IMR-90 (cell line): ENCODE results near the gene FHL5. TPM values are rescaled to one million over a fixed set of nuclear protein-coding genes. Genes with fewer than 3 reads are reported as not detected.

Experiments used
- ATAC-seq: fragments of 200-7000 bp; cut with Tn5 transposase; 2 replicates; pipeline ENCODE4 v1.9.1; 2020; ENCODE audit warnings: low read depth, mild to moderate bottlenecking, moderate library complexity
- BruUV-seq: library from RNA; stranded (reverse); fragments of 400-500 nt; replicated peaks from 2 replicates; lab custom pipeline; 2021; lab: Mats Ljungman, UMichigan
- CTCF ChIA-PET: fragments of 300-600 bp; formaldehyde crosslinking; extraction: SDS; loops from one replicate; lab custom pipeline; 2021; ENCODE audit warnings: antibody characterized with exemption; lab: Yijun Ruan, JAX
- POLR2A ChIA-PET: fragments of 300-600 bp; sonication (Branson Sonifier 250); formaldehyde crosslinking; loops from one replicate; lab custom pipeline; 2022; ENCODE audit warnings: antibody characterized with exemption; ENCODE audit not compliant: unreplicated experiment; lab: Charles Lee
- DNase-seq: peaks from one replicate; pipeline ENCODE4 v3.0.0; 2013
- H2AFZ ChIP-seq: replicated peaks from 2 replicates; pipeline ENCODE3; 2013; ENCODE audit warnings: low read length, mild to moderate bottlenecking; ENCODE audit not compliant: poor library complexity
- H2AK5ac ChIP-seq: 2 replicates; pipeline ENCODE4 v1.6.1; 2013; ENCODE audit warnings: low read depth, low read length, inconsistent platforms
- H2AK9ac ChIP-seq: replicated peaks from 2 replicates; pipeline ENCODE3; 2013; ENCODE audit warnings: mild to moderate bottlenecking, low read depth, low read length, moderate library complexity; ENCODE audit not compliant: poor library complexity
- H2BK120ac ChIP-seq: 2 replicates; pipeline ENCODE4 v1.6.1; 2013; ENCODE audit warnings: low read depth, low read length, inconsistent platforms
- H2BK15ac ChIP-seq: 3 replicates; pipeline ENCODE4 v1.6.1; 2013; ENCODE audit warnings: low read depth, low read length, inconsistent platforms
- H2BK20ac ChIP-seq: 2 replicates; pipeline ENCODE4 v1.6.1; 2013; ENCODE audit warnings: low read depth, mild to moderate bottlenecking, inconsistent platforms, low read length, moderate library complexity
- H2BK5ac ChIP-seq: 2 replicates; pipeline ENCODE4 v1.6.1; 2013; ENCODE audit warnings: mild to moderate bottlenecking, low read depth, low read length, inconsistent platforms; ENCODE audit not compliant: poor library complexity, severe bottlenecking
- H3K14ac ChIP-seq: replicated peaks from 2 replicates; pipeline ENCODE4 v1.6.1; 2013; ENCODE audit warnings: low read depth, low read length, inconsistent platforms
- H3K18ac ChIP-seq: 2 replicates; pipeline ENCODE4 v1.6.1; 2013; ENCODE audit warnings: low read depth, low read length, control low read depth
- H3K23ac ChIP-seq: 2 replicates; pipeline ENCODE4 v1.6.1; 2013; ENCODE audit warnings: low read depth, low read length, inconsistent platforms
- H3K27ac ChIP-seq: 2 replicates; pipeline ENCODE4 v1.5.1; 2013; ENCODE audit warnings: mild to moderate bottlenecking, control low read depth, low read length; ENCODE audit not compliant: insufficient read depth
- H3K27me3 ChIP-seq: 2 replicates; pipeline ENCODE4 v1.6.1; 2013; ENCODE audit warnings: low read length; ENCODE audit not compliant: control insufficient read depth, insufficient read depth
- H3K36me3 ChIP-seq: 2 replicates; pipeline ENCODE4 v1.6.1; 2013; ENCODE audit warnings: low read length, mixed read lengths; ENCODE audit not compliant: control insufficient read depth, insufficient read depth
- H3K4ac ChIP-seq: 2 replicates; pipeline ENCODE4 v1.6.1; 2013; ENCODE audit warnings: low read depth, low read length, inconsistent platforms
- H3K4me1 ChIP-seq: 2 replicates; pipeline ENCODE4 v1.6.1; 2013; ENCODE audit warnings: low read length, mixed read lengths; ENCODE audit not compliant: control insufficient read depth, insufficient read depth
- H3K4me2 ChIP-seq: 2 replicates; pipeline ENCODE4 v1.6.1; 2013; ENCODE audit warnings: low read depth, mild to moderate bottlenecking, control low read depth, low read length, moderate library complexity
- H3K4me3 ChIP-seq: 2 replicates; pipeline ENCODE4 v1.5.1; 2013; ENCODE audit warnings: low read depth, mild to moderate bottlenecking, control low read depth, low read length, moderate library complexity; ENCODE audit not compliant: insufficient read depth
- H3K56ac ChIP-seq: 2 replicates; pipeline ENCODE4 v1.6.1; 2013; ENCODE audit warnings: low read length, inconsistent platforms; ENCODE audit not compliant: insufficient read depth; ENCODE audit errors: extremely low read depth
- H3K79me1 ChIP-seq, 2 experiments: 2 replicates each; pipeline ENCODE4 v1.6.1; 2013; ENCODE audit warnings: low read length in 2 of 2, inconsistent platforms in 1 of 2, low read depth in 1 of 2
- H3K9ac ChIP-seq: 2 replicates; pipeline ENCODE4 v1.6.1; 2013; ENCODE audit warnings: low read depth, low read length, control low read depth
- H3K9me1 ChIP-seq: 2 replicates; pipeline ENCODE4 v1.6.1; 2013; ENCODE audit warnings: low read length, inconsistent platforms; ENCODE audit not compliant: insufficient read depth
- H3K9me3 ChIP-seq: 2 replicates; pipeline ENCODE4 v1.6.1; 2013; ENCODE audit warnings: low read length; ENCODE audit not compliant: control insufficient read depth, insufficient read depth
- H4K20me1 ChIP-seq: 2 replicates; pipeline ENCODE4 v1.6.1; 2013; ENCODE audit warnings: low read length, inconsistent platforms; ENCODE audit not compliant: insufficient read depth
- H4K5ac ChIP-seq: 2 replicates; pipeline ENCODE4 v1.6.1; 2013; ENCODE audit warnings: mild to moderate bottlenecking, low read depth, low read length, control low read depth
- H4K8ac ChIP-seq, 2 experiments: 2 replicates each; pipeline ENCODE4 v1.6.1; 2013; ENCODE audit warnings: low read depth in 2 of 2, low read length in 2 of 2, control low read depth in 1 of 2, inconsistent platforms in 1 of 2
- H4K91ac ChIP-seq: 2 replicates; pipeline ENCODE4 v1.6.1; 2013; ENCODE audit warnings: low read depth, low read length, inconsistent platforms; ENCODE audit not compliant: insufficient read depth
- BHLHE40 ChIP-seq: fragments of 150-350 bp; IDR thresholded peaks from 2 replicates; pipeline ENCODE4 v1.6.1; 2016; ENCODE audit warnings: mild to moderate bottlenecking, low read depth, low read length
- CTCF ChIP-seq: conservative IDR thresholded peaks from 2 replicates; pipeline ENCODE4 v1.5.1; 2012; ENCODE audit warnings: mild to moderate bottlenecking, low read depth, low read length, improper control_type of control experiment
- MAFK ChIP-seq: IDR thresholded peaks from 2 replicates; pipeline ENCODE4 v1.6.1; 2012; ENCODE audit warnings: low read depth, low read length, improper control_type of control experiment
- MAZ ChIP-seq: IDR thresholded peaks from 2 replicates; pipeline ENCODE4 v1.6.1; 2012; ENCODE audit warnings: low read depth, mild to moderate bottlenecking, low read length, improper control_type of control experiment, moderate library complexity, borderline replicate concordance
- POLR2A ChIP-seq: IDR thresholded peaks from 2 replicates; pipeline ENCODE4 v1.6.1; 2012; ENCODE audit warnings: mild to moderate bottlenecking, low read depth, low read length
- RAD21 ChIP-seq: IDR thresholded peaks from 2 replicates; pipeline ENCODE4 v1.6.1; 2012; ENCODE audit warnings: low read length, improper control_type of control experiment
- SMC3 ChIP-seq: fragments of 150-350 bp; IDR thresholded peaks from 2 replicates; pipeline ENCODE4 v1.6.1; 2016; ENCODE audit warnings: low read depth, mild to moderate bottlenecking, antibody characterized with exemption, low read length, moderate library complexity
- dilution Hi-C: fragments of 300-500 bp; cut with HindIII; formaldehyde crosslinking; loops from one replicate; pipeline ENCODE4 v1.14.3; 2018; ENCODE audit warnings: low sequenced_read_pairs; ENCODE audit not compliant: unreplicated experiment
- in situ Hi-C: fragments of 300-500 bp; cut with MboI; formaldehyde crosslinking; loops from 3 replicates; pipeline ENCODE4 v1.14.3; 2019; ENCODE audit warnings: low sequenced_read_pairs, inconsistent platforms, mixed read lengths
- intact Hi-C: fragments of 100-400 bp; cut with micrococcal nuclease; formaldehyde crosslinking; loops from 2 replicates; pipeline ENCODE4 v1.10.0; 2022
- polyA plus RNA-seq, 3 experiments: library from polyadenylated mRNA; depleted of rRNA; stranded (reverse); fragments of >200 nt; gene quantifications; 2 replicates each; pipeline ENCODE4 v1.2.3, GENCODE V29; 2012; ENCODE audit warnings: low replicate concordance in 1 of 3
- total RNA-seq: library from RNA; depleted of rRNA; stranded (reverse); fragments of >200 nt; gene quantifications from 2 replicates; pipeline ENCODE4 v1.2.3, GENCODE V29; 2012

Gene FHL5
- total and polyA plus RNA-seq, 2 of the 4 experiments (the other 2 are of a cell fraction): not detected

DNA sequence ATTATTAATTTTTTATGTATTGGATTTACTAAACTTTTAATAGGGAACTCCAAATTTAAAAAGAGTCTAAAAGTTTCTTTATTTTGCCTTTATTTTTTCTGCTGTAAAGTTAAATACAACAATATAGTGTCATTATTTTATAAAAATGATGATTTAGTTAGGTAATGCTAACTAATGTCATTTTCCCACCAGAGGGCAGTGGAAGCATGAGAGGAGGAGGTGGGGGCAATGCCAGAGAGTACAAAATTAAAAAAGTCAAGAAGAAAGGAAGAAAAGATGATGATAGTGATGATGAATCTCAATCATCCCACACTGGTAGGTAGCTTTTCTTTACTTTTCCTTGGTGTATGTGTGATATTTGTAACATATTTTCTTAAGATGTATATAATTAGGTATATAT, 20.2 kb upstream of the FHL5 start:
- in situ Hi-C loops (no loop called here), dilution Hi-C loops (no loop called here), intact Hi-C loops (loop anchor here (5.0 to 10.0 kb wide), 2 partner anchors 355 to 512 kb away; partner anchors contain the start of gene NDUFAF4)
- DNase-seq (no peak), ATAC-seq (no peak)
- no peak overlapping the region for H2AK5ac ChIP-seq
- no peak overlapping the region for H2AFZ ChIP-seq
- no peaks in the 10 kb centered on the region for H3K9me3 ChIP-seq
- no peak overlapping the region for H3K4ac ChIP-seq
- no peak overlapping the region for H3K23ac ChIP-seq
- no peak overlapping the region for H3K56ac ChIP-seq
- no peaks in the 10 kb centered on the region for H3K27me3 ChIP-seq
- H2BK120ac ChIP-seq: no peak overlapping the region
- H4K20me1 ChIP-seq: no peaks in the 10 kb centered on the region
- TF ChIP-seq BHLHE40 (no peak), CTCF (peak; percentile 33), MAFK (no peak), RAD21 (peak; percentile 38; the same call in 1 of the 2 replicates), MAZ (peak; percentile 69), POLR2A (no peak), SMC3 (peak; percentile 19; the same call in 1 of the 2 replicates)
- ChIA-PET CTCF (no interaction called here), POLR2A (no interaction called here)
- no peak overlapping the region for H3K4me2 ChIP-seq
- no peaks in the 10 kb centered on the region for H3K9me1 ChIP-seq
- no peak overlapping the region for H4K5ac ChIP-seq
- H3K27ac ChIP-seq: no peak overlapping the region
- no peak overlapping the region for H2AK9ac ChIP-seq
- BruUV-seq: no TSS peak
- H4K8ac ChIP-seq: no peak overlapping the region
- H2BK20ac ChIP-seq: no peak overlapping the region
- H2BK15ac ChIP-seq: no peak overlapping the region
- H3K36me3 ChIP-seq: peaks cover 14% of the 10 kb centered on the region
- no peak overlapping the region for H4K91ac ChIP-seq
- H2BK5ac ChIP-seq: no peak overlapping the region
- H3K18ac ChIP-seq: no peak overlapping the region
- H3K79me1 ChIP-seq: no peaks in the 10 kb centered on the region
- H3K4me1 ChIP-seq: no peaks in the 10 kb centered on the region
- no peak overlapping the region for H3K4me3 ChIP-seq
- H3K9ac ChIP-seq: no peak overlapping the region
- H3K14ac ChIP-seq: no peak overlapping the region
